Kidney epithelial cell (primary cell): ENCODE measurements around the gene AARS1. TPM values are rescaled to one million over a fixed set of nuclear protein-coding genes. Genes with fewer than 3 reads are reported as not detected.

ENCODE experiments used
- DNase-seq: peaks from one replicate; pipeline ENCODE4 v3.0.0-alpha.2; 2010; ENCODE audit warnings: low read depth
- H3K27me3 ChIP-seq: 2 replicates; pipeline ENCODE4 v1.6.0; 2011; ENCODE audit warnings: low read length; ENCODE audit not compliant: control insufficient read depth, insufficient read depth
- H3K36me3 ChIP-seq: 2 replicates; pipeline ENCODE4 v1.5.1; 2011; ENCODE audit warnings: low read length; ENCODE audit not compliant: control insufficient read depth, insufficient read depth
- H3K4me3 ChIP-seq: 2 replicates; pipeline ENCODE4 v1.5.1; 2011; ENCODE audit warnings: low read depth, mild to moderate bottlenecking, control low read depth, low read length
- total RNA-seq: library from RNA; depleted of rRNA; stranded (reverse); fragments of >200 nt; gene quantifications from 2 replicates; pipeline ENCODE4 v1.2.3, GENCODE V29; 2015
- TF ChIP-seq, protein P1 (sequence below): IDR thresholded peaks from 2 replicates; pipeline ENCODE4 v1.5.1; 2011; ENCODE audit warnings: mild to moderate bottlenecking, moderate library complexity, low read length, control low read depth, inconsistent platforms; ENCODE audit not compliant: insufficient read depth, poor library complexity, severe bottlenecking

The AARS1 gene
- total RNA-seq, 1 donor from 2014 or later, result 185 TPM

DNA sequence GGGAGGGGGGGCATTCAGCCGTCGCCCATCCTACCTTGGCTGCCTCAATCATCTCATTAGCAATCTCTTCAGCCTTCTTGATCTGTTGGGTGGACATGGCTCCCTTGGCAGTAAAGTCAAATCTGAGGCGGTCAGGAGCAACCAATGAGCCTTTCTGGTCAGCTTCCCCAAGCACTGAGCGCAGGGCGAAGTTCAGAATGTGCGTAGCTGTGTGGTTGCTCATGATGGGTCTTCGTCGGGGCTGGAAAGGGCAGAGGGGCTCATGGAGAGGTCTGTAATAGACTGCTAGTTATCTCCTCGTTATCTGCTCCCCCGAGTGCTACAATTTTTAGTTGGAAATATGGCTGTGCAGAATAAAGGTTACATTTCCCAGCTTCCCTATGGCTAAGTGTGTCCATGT, 30.4 kb downstream of the AARS1 start:
- no peak for DNase-seq
- no peaks in the 10 kb centered on the region for H3K27me3 ChIP-seq
- H3K4me3 ChIP-seq, result no peak overlapping the region
- H3K36me3 ChIP-seq, result peaks cover 10% of the 10 kb centered on the region
- TF ChIP-seq, protein P1, sequence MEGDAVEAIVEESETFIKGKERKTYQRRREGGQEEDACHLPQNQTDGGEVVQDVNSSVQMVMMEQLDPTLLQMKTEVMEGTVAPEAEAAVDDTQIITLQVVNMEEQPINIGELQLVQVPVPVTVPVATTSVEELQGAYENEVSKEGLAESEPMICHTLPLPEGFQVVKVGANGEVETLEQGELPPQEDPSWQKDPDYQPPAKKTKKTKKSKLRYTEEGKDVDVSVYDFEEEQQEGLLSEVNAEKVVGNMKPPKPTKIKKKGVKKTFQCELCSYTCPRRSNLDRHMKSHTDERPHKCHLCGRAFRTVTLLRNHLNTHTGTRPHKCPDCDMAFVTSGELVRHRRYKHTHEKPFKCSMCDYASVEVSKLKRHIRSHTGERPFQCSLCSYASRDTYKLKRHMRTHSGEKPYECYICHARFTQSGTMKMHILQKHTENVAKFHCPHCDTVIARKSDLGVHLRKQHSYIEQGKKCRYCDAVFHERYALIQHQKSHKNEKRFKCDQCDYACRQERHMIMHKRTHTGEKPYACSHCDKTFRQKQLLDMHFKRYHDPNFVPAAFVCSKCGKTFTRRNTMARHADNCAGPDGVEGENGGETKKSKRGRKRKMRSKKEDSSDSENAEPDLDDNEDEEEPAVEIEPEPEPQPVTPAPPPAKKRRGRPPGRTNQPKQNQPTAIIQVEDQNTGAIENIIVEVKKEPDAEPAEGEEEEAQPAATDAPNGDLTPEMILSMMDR, result no peak

DNA sequence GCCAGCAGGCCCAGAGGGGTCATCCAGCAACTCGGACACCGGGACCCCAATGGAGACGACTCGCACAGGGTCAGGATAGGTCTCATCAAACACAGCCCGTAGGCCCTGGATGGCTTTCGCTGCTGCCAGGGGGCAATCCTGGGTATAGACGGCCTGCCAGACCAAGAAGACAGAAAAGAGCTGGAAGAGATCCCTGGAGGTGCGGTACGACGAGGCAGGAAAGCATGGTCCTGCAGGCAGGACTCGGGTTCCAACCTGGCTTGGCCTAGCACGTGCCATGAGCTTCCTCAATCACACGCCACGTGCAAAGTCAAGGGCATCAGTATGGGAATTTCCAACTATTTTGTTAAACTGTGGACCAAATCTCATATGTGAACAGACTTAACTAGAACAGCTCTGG, 31.2 kb downstream of the AARS1 start:
- no peak for DNase-seq
- H3K4me3 ChIP-seq, result no peak overlapping the region
- TF ChIP-seq, protein P1, result no peak
- peaks cover 11% of the 10 kb centered on the region for H3K36me3 ChIP-seq
- H3K27me3 ChIP-seq, result no peaks in the 10 kb centered on the region

DNA sequence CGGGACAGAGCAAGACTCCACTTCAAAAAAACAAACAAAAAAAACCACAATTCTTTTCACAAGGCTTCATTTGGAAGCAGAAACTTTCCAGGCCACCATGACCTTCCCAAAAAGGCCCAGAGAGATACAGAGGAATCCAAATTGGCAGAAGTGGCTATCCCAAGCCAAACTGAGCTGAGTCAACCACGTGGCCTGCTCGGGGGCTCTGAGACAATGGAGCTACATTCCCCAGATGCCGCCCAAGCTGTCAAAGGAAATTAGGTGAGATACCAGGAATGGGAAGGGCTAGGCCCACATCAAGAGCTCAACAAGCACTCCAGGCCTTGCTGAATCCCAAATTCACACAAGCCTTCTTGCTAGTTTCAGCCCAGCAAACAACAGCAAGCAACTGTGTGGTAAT, 31.9 kb downstream of the AARS1 start:
- no peak for DNase-seq
- Histone ChIP-seq H3K27me3 (no peaks in the 10 kb centered on the region), H3K36me3 (peaks cover 12% of the 10 kb centered on the region), H3K4me3 (no peak overlapping the region)
- TF ChIP-seq, protein P1, result no peak

DNA sequence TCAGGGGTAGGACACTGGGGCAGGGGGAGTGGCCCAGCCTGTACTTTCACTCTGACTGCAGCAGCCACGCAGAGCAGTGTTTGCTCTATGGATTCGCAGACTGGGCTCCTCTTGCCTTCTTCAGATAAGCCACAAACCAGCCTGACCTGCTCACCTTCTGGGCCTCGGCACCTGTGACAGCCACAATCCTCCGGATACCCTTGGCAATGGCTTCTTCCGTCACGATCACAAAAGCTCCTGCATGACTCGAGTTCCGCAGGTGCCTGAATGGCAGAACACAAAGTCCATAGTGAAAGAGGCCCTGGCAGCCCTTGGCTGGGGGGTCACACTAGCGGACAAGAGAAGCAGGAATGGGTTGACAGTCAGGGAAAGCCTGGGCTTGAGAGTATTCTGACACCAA, 33.7 kb downstream of the AARS1 start:
- TF ChIP-seq, protein P1, result no peak
- no peak overlapping the region for H3K4me3 ChIP-seq
- H3K27me3 ChIP-seq, result no peaks in the 10 kb centered on the region
- no peak for DNase-seq
- H3K36me3 ChIP-seq, result peaks cover 12% of the 10 kb centered on the region

DNA sequence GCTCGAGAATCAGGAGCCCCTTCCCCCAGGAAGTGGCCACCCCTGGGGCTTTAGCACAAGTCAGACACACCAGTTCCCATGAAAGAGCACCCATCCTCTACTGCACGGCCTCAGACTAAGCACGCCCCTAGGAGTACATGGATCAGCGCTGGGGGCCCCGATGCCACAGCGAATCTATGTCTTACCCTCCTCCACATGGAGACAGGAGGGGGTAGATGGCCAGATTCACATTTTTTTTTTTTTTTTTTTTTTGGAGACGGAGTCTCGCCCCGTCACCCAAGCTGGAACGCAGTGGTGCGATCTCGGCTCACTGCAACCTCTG, 34.4 kb downstream of the AARS1 start:
- Histone ChIP-seq H3K4me3 (no peak overlapping the region), H3K27me3 (no peaks in the 10 kb centered on the region), H3K36me3 (peaks cover 12% of the 10 kb centered on the region)
- DNase-seq, result no peak
- TF ChIP-seq, protein P1, result no peak

DNA sequence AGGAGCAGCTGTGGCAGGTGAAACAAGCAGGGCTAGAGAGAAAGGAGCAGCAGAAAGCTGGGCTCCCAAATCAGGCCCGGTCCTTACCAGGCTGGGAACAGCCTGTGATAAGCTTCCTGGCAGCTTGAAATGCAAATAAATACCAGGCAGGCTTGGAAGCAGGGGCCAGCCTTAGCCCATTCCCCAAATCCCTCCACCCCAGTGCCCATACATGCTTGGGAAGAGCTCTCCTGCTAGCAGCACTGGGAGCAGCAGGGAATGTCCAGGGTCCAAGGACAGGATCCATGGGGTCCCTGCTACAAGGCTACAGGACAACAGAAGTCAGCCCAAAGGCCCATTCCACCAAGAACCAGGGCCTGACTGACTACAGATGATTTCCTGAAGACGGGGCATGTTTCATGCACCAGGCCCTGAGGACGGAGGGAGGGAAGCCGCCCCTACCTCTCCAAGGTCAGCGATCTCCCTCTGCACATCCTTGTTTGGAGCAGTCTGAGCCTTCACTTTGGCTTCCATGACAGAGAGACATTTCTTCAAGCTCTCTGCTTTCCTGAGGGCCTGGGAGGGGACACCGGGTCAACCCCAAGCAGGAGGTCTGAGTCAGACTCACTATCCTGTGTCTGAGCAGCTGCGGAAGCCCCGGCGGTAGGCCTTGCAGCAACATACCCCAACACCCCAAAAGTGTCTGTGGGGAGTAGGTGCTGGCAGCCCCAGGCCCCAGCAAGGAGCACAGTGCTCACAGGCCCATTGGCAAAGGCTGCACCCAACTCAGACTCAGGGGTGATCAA, 34.9 kb downstream of the AARS1 start:
- Histone ChIP-seq H3K36me3 (peaks cover 12% of the 10 kb centered on the region), H3K27me3 (no peaks in the 10 kb centered on the region), H3K4me3 (no peak overlapping the region)
- DNase-seq, result no peak
- TF ChIP-seq, protein P1, result no peak
